GM21367 (cell line): Measurements from ENCODE around the gene MATK.

Experiments used
- ATAC-seq: cut with Tn5 transposase; IDR thresholded peaks from one replicate; pipeline ENCODE4 v1.9.1; 2021; ENCODE audit not compliant: unreplicated experiment

Gene MATK

DNA sequence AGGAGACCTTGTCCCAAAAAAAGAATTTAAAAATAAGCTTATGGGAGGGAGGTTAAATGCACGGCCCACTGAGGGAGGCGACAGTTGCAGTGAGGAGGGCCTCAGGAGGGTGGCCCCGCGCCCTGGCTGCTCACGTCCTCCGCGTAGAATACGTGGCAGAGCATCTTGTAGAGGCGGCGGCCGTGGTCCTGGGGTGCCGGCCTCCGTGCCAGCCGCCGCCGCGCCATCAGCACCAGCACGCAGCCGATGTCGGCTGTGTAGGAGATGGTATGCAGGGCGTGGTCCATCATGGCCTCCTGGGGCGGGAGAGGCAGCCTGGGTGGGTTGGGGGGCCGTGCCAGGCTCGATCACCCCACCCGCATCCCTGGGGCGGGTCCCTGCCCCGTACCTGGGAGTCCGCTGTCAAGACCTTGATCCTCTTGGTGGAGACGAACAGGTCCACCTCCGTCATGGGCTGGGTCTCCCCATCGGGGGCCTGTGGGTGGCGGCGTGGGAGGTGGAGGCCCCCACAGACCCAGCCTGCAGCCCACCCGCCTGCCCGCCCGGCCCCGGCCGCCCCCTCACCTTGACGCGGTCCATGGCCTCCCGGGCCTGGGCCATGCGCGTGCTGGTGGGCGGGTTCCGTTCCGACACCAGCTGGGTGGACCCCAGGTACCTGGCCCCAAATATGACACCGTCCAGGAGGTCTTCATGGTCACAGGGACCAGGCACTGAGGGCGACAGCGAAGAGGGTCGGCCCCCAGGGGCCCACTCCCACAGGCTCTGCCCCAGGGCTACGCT is 32.4 kb downstream of the MATK start:
- no peak for ATAC-seq

DNA sequence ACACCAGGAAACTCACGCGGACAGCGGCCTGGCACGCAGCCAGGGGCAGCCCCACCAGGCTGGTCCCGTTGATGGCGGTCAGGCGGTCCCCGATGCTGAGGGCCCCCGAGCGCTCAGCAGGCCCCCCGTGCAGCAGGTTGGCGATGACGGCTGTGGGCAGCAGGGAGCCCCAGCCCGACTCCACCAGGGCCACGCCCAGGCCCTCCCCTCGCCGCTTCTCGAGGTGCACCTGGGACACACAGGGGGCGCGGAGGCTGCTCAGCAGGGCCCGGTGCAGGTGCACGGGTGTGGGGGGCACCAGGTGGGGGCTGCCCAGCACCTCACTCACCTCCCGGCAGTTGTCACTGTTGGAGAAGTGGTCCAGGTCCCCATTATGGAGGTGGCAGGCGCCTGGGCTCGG is 33.7 kb downstream of the MATK start:
- ATAC-seq, result no peak

GRCh38 chr19:3751236-3751635 is 34.9 kb downstream of the MATK start:
- no peak for ATAC-seq

- ATAC-seq, result no peak
Observed at GRCh38 chr19:3750211-3750610, 36.0 kb downstream of the MATK start.

- no peak for ATAC-seq
Observed at GRCh38 chr19:3748965-3749364, 37.2 kb downstream of the MATK start.

- ATAC-seq, result no peak
Observed at GRCh38 chr19:3746371-3747056, 39.7 kb downstream of the MATK start.

- no peak for ATAC-seq
Observed at GRCh38 chr19:3745363-3746045, 40.7 kb downstream of the MATK start.

DNA sequence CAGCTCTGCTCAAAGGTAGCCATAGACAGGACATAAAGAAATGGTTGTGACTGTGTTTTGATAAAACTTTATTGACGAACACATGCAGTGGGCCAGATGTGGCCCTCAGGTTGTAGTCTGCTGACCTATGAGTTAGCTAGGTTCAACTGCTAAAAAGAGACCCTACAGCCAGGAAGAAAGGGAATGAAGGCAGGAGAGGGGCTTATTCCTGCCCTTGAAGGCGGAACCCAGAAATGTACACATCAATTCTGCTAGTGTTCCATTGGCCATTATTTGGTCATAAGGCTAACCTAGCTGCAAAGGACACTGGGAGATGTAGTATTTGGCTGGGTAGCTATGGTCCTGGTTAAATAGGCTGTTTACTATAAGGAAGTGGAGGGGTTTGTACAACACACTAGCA is 42.7 kb downstream of the MATK start:
- ATAC-seq, result no peak

DNA sequence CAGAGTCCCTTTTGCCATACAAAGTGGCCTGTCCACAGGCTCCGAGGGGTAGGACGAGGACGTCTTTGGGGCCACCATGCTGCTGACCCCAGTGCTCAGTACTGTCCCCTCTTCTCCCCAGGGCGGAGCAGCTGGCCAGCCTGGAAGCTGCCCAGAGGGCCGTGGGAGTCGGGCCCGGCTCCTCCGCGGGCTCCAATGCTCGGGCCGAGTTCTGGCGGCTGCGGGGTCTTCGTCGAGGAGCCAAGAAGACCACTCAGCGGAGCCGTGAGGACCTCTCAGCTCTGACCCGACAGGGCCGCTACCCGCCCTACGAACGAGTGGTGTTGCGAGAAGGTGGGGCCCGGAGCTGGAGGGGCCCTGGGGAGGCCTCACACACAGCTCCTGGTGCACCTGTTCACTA is 45.8 kb downstream of the MATK start:
- ATAC-seq, result no peak

DNA sequence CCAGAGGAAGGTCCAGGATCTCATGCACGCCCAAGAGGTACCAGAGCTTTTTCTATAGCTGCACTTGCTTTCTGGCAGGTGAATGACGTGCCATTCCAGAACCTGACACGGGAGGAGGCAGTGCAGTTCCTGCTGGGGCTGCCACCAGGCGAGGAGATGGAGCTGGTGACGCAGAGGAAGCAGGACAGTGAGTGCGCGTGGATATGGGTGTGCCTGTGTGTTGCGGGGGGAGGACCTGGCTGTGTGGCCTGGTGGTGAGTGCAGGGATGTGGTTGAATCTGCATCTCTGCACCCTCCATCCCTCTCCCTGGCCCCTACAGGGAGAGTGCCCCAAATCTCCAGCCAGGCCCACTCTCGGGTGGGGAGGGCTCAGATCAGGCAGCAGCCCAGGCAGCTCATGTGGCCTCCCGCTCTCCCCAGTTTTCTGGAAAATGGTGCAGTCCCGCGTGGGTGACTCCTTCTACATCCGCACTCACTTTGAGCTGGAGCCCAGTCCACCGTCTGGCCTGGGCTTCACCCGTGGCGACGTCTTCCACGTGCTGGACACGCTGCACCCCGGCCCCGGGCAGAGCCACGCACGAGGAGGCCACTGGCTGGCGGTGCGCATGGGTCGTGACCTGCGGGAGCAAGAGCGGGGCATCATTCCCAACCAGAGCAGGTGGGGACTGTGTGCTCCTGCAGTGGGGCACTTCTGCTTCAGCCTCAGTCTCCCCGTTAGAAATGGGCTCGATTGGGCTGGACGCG is 47.5 kb downstream of the MATK start:
- ATAC-seq, result no peak

DNA sequence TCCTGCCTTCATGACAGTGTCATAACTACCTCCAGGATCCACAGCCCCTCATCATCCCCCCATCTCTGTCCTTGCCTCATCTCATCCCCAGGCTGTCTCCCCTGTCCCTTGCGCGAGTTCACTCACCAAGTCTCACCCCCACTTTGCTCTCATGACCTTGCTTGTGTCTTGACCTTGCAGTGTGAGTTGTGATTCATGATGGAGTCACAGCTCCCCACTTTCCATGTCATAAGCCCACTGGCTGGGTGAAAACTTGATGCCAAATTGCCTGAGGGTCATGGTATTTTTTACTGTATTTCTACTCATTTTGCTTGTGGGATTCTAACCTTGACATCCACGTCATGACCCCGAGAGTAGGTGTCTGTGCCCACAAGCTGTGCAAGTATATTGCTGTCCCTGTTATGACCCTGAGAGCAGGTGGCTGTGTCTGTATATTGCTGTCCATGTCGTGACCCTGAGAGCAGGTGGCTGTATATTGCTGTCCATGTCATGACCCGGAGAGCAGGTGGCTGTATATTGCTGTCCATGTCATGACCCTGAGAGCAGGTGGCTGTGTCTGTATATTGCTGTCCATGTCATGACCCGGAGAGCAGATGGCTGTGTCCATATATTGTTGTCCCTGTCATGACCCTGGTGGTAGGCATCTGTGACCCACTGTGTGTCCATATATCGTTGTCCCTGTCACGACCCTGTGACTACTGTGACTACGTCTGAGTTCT is 48.5 kb downstream of the MATK start:
- ATAC-seq, result no peak

- ATAC-seq, result no peak
Observed at GRCh38 chr19:3736106-3736724, 50.0 kb downstream of the MATK start.

DNA sequence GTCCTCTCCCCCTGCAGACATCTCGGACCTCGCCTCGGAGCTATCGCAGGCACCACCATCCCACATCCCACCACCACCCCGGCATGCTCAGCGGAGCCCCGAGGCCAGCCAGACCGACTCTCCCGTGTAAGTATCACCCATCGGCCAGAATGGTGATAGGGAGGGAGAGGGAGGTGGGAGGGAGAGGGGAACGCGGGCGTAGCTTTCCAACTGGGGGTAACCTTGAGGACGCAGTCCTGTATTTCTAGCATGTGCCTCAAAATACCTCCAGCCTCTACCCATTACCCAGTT is 51.9 kb downstream of the MATK start:
- no peak for ATAC-seq

DNA sequence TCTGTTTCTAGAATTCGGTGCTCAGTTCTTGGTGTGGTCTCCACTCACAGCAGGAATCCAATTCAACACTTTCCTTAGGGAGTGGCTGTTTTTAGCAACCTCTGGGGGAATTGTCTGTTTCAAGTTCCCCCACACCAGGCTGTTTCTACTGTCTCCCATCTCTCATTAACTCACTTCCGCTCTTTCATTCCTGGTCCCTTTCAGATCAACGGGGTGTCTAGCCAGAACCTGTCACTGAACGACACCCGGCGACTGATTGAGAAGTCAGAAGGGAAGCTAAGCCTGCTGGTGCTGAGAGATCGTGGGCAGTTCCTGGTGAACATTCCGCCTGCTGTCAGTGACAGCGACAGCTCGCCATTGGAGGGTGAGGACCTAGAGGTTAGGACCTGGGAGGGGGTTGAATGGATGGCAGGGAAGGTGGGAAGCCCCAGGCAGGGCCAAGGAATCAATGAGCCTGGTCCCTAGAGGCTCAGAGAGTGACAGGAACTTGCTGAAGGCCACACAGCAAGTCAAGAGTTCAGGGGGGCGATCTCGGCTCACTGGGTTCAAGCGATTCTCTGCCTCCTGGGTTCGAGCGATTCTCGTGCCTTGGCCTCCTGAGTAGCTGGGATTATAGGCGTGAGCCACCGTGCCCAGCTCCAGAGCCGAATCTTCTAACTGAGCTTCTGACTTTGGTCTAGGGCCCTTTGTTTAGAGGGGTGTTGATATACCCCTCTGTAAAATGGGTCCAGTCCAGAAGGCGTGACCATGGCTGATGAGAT is 52.5 kb downstream of the MATK start:
- no peak for ATAC-seq

GRCh38 chr19:3732108-3732507 is 54.1 kb downstream of the MATK start:
- ATAC-seq, result no peak

DNA sequence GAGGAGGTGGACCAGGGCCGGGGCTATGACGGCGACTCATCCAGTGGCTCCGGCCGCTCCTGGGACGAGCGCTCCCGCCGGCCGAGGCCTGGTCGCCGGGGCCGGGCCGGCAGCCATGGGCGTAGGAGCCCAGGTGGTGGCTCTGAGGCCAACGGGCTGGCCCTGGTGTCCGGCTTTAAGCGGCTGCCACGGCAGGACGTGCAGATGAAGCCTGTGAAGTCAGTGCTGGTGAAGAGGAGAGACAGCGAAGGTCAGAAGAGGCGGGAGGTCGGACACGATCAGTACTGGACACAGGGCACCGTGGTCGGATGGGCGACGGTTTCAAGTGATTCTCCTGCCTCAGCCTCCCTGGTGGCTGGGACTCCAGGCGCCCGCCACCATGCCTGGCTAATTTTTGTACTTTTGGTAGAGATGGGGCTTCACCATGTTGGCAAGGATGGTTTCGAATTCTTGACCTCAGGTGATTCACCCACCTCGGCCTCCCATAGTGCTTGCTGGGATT is 55.7 kb downstream of the MATK start:
- no peak for ATAC-seq
